Endodermal cell (in vitro differentiated cells): ENCODE data around the gene COA8. TPM values are rescaled to one million over a fixed set of nuclear protein-coding genes. Genes with fewer than 3 reads are reported as not detected.

Experiments
- DNase-seq: peaks from one replicate; pipeline ENCODE4 v3.0.0-alpha.2; 2017
- H3K27ac ChIP-seq: 2 replicates; pipeline ENCODE4 v1.5.1; 2013; ENCODE audit warnings: mild to moderate bottlenecking, low read depth, low read length, moderate library complexity
- H3K27me3 ChIP-seq: 2 replicates; pipeline ENCODE4 v1.6.1; 2013; ENCODE audit warnings: mild to moderate bottlenecking, low read length, moderate library complexity; ENCODE audit not compliant: insufficient read depth, control insufficient read depth, poor library complexity, severe bottlenecking
- H3K36me3 ChIP-seq: 2 replicates; pipeline ENCODE4 v1.7.0; 2013; ENCODE audit warnings: mild to moderate bottlenecking, low read length, moderate library complexity; ENCODE audit not compliant: control insufficient read depth, insufficient read depth
- H3K4me1 ChIP-seq: one replicate; pipeline ENCODE4 v1.7.0; 2013; ENCODE audit warnings: low read length; ENCODE audit not compliant: control insufficient read depth, insufficient read depth
- H3K4me3 ChIP-seq: 2 replicates; pipeline ENCODE4 v1.5.1; 2013; ENCODE audit warnings: mild to moderate bottlenecking, low read length, moderate library complexity
- H3K9ac ChIP-seq: 2 replicates; pipeline ENCODE4 v1.6.1; 2013; ENCODE audit warnings: mild to moderate bottlenecking, low read length, moderate library complexity; ENCODE audit not compliant: poor library complexity, severe bottlenecking; ENCODE audit errors: extremely low read depth
- H3K9me3 ChIP-seq: 2 replicates; pipeline ENCODE4 v1.6.1; 2013; ENCODE audit warnings: mild to moderate bottlenecking, low read length, moderate library complexity; ENCODE audit not compliant: control insufficient read depth
- H3K27ac Mint-ChIP-seq: 2 replicates; pipeline ENCODE4 v1.8.0; 2020; ENCODE audit warnings: mixed read lengths
- H3K27me3 Mint-ChIP-seq: 2 replicates; pipeline ENCODE4 v1.8.0; 2021; ENCODE audit warnings: mild to moderate bottlenecking, mixed read lengths; ENCODE audit not compliant: insufficient read depth
- H3K36me3 Mint-ChIP-seq: 2 replicates; pipeline ENCODE4 v1.8.0; 2020; ENCODE audit warnings: low read depth, mixed read lengths
- H3K4me1 Mint-ChIP-seq: 2 replicates; pipeline ENCODE4 v1.8.0; 2020; ENCODE audit warnings: mixed read lengths
- H3K4me3 Mint-ChIP-seq: 2 replicates; pipeline ENCODE4 v1.8.0; 2020; ENCODE audit warnings: mild to moderate bottlenecking, moderate library complexity, mixed read lengths
- H3K9me3 Mint-ChIP-seq: 2 replicates; pipeline ENCODE4 v1.8.0; 2020; ENCODE audit warnings: mild to moderate bottlenecking, mixed read lengths
- CTCF ChIP-seq: fragments of 200-600 bp; sonication (generic); conservative IDR thresholded peaks from 2 replicates; pipeline ENCODE4 v1.5.0; 2021; ENCODE audit warnings: antibody characterized with exemption, mild to moderate bottlenecking
- WGBS, 2 experiments: methylation state at CpG; one replicate each; pipeline versions ENCODE4 v1.1.5 to v1.1.7; 2013; ENCODE audit warnings: missing lambda C conversion rate in 2 of 2, mixed read lengths in 1 of 2; ENCODE audit not compliant: insufficient coverage in 1 of 2, insufficient read length in 1 of 2; 5-methylcytosine and 5-hydroxymethylcytosine counted together
- total RNA-seq, 2 donors: library from RNA; stranded (reverse); fragmentation: NEBNext Ultra II Directional in 1 of 2; extraction: Animal tissue kit (Norgen Biotek cat#: 25700) in 1 of 2; gene quantifications; 2 replicates in 1 of 2; 3 replicates in 1 of 2; pipeline ENCODE4 v1.2.1, GENCODE V29; 2021

The COA8 gene
- total RNA-seq, 2 donors from 2014 or later: 30.1 to 39.8 TPM

DNA sequence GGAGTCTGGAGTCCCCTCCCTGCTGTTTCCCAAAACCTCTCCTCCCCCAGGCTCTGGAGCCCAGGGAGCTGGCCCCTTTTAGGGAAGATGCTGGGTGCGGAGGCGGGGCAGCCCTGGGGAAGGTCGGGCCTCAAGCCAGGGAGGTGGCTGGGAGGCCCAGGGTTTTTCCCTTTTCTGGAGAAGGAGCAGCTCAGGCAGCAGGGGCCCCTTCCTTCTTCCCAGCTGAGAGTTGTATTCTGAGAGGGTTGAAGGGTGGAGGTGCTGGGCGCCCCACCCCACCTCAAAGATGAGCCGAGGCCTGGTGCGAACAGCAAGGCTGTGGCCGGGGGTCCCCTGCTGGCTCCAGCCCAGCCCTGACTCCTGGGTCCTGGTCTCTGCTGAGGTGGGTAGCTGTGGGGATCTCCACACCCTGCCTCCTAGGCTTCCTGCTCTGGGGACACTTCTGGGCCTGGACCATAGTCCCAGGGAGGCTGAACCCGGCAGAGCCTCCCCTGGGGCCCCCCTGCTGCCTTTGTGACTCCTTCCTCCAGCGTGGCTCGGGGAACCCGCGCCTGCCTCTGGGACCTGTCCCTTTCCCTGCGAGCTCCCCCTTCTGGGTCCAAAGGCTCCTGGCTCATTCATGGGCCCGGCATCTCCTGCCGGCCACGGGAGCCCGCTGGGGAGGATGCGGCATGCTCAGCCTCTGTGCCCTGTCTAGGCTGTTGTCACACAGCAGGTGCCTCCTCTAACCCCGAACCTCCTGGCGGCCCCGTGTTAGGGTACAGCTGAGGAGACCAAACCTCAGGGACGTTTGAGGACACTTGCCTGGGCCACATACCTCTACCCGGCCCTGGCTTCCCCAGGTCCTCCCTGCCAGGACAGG is 29.4 kb upstream of the COA8 start:
- Mint-ChIP-seq H3K4me1 (peaks cover 10% of the 10 kb centered on the region), H3K9me3 (no peaks in the 10 kb centered on the region), H3K36me3 (no peaks in the 10 kb centered on the region), H3K27ac (no peak overlapping the region), H3K27me3 (no peaks in the 10 kb centered on the region), H3K4me3 (no peak overlapping the region)
- no peaks in the 10 kb centered on the region for H3K9me3 ChIP-seq
- no peak for TF ChIP-seq CTCF
- no peaks in the 10 kb centered on the region for H3K4me1 ChIP-seq
- H3K27me3 ChIP-seq: no peaks in the 10 kb centered on the region
- no peak for DNase-seq
- peaks cover 7% of the 10 kb centered on the region for H3K36me3 ChIP-seq
- 90 to 97% methylated on average over 17 to 23 of the region's 23 CpGs for WGBS, 2 experiments
- no peak overlapping the region for H3K4me3 ChIP-seq
- H3K9ac ChIP-seq: no peak overlapping the region
- no peak overlapping the region for H3K27ac ChIP-seq

DNA sequence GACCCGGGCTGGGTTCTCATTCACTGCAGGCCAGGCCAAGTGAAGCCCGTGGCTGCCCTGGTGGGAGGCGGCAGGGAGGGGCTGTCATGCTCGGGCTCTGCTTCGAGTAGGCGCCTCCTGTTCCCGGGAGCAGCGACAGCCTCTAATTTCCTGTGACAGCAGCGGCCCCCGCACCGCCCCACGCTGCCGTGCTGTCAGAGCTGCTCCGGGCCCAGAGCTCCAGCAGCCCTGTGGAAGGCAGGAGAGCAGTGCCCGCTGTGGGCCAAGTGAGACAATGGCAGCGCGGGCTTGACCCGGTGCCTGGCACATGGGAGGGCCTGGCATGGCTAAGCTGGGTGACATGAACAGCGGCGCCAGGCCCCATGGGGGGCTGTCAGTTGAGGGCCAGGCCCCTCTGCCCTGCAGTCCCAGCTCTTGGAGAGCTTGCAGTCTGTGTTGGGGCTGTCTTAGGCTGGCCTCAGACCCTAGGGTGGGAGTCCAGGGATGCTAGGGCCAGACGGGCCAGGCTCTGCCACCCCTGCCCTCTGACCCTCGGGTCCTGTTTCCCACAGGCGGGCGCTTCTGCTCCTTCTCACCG is 28.7 kb upstream of the COA8 start:
- H3K9ac ChIP-seq: no peak overlapping the region
- H3K27me3 Mint-ChIP-seq: no peaks in the 10 kb centered on the region
- no peak overlapping the region for H3K27ac ChIP-seq
- 95 to 97% methylated on average over 12 to 25 of the region's 25 CpGs for WGBS, 2 experiments
- TF ChIP-seq CTCF: no peak
- DNase-seq: no peak
- no peaks in the 10 kb centered on the region for H3K27me3 ChIP-seq
- no peaks in the 10 kb centered on the region for H3K4me1 ChIP-seq
- peaks cover 8% of the 10 kb centered on the region for H3K4me1 Mint-ChIP-seq
- peaks cover 7% of the 10 kb centered on the region for H3K36me3 ChIP-seq
- H3K4me3 Mint-ChIP-seq: no peak overlapping the region
- H3K36me3 Mint-ChIP-seq: no peaks in the 10 kb centered on the region
- no peak overlapping the region for H3K27ac Mint-ChIP-seq
- no peaks in the 10 kb centered on the region for H3K9me3 Mint-ChIP-seq
- no peak overlapping the region for H3K4me3 ChIP-seq
- no peaks in the 10 kb centered on the region for H3K9me3 ChIP-seq

- H3K36me3 ChIP-seq: peaks cover 7% of the 10 kb centered on the region
- H3K27me3 ChIP-seq: no peaks in the 10 kb centered on the region
- H3K27me3 Mint-ChIP-seq: peaks cover 3% of the 10 kb centered on the region
- no peak for DNase-seq
- H3K4me1 ChIP-seq: no peaks in the 10 kb centered on the region
- no peaks in the 10 kb centered on the region for H3K9me3 Mint-ChIP-seq
- H3K27ac ChIP-seq: peak overlapping the region; percentile 57
- no peak for TF ChIP-seq CTCF
- H3K4me3 Mint-ChIP-seq: no peak overlapping the region
- no peak overlapping the region for H3K27ac Mint-ChIP-seq
- H3K36me3 Mint-ChIP-seq: no peaks in the 10 kb centered on the region
- no peak overlapping the region for H3K4me3 ChIP-seq
- peaks cover 6% of the 10 kb centered on the region for H3K4me1 Mint-ChIP-seq
- H3K9ac ChIP-seq: no peak overlapping the region
- no peaks in the 10 kb centered on the region for H3K9me3 ChIP-seq
- WGBS, 2 experiments: 87 to 93% methylated on average over 13 to 22 of the region's 22 CpGs
These were observed 28.1 kb upstream of the COA8 start for GRCh38 chr14:103534576-103535061.
